SKM-1 (cell line): ENCODE data around the gene SYP.
A peak's percentile ranks its signal among the peaks of the same experiment; 100 is the strongest.
"Not testable (repeated sequence)": the region's sequence is repeated elsewhere in the genome, so short reads cannot be mapped to it uniquely, and the experiment has no call there.

ENCODE experiments used
- DNase-seq: peaks from one replicate; lab custom pipeline; 2025; ENCODE audit not compliant: unreplicated experiment; lab: John Stamatoyannopoulos, UW

Gene SYP

GRCh38 chrX:49143154-49143553 is 56.8 kb downstream of the SYP start:
- not testable (repeated sequence) for DNase-seq

- DNase-seq = peak; percentile 2
These were observed 57.7 kb downstream of the SYP start for GRCh38 chrX:49142264-49142663.

DNA sequence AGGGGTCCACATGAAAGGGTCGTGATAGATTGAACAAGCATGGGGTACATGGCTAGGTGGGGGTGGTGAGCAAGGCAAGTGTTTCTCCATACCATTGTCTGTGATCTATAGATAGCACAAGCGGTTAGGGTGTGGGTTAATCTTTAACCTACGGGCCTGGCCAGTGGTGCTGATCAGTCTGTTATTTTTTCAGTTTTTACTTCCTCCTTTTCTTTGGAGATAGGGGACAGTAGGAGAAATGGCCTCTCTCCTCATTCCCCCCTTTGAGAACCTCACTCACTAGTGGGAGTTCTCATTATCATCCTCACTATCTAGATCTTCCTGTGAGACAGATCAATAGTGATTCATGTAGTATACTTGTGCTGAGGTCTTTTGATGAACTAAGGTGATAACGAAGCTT is 60.3 kb downstream of the SYP start:
- DNase-seq = no peak
